ENCODE data around the gene JMJD4.

- TF ChIP-seq POLR2A (IDR thresholded peaks at IDR 0.05) (no peak), CTCF (IDR thresholded peaks at IDR 0.05) (no peak)
These were observed 21.3 kb upstream of the JMJD4 start for GRCh38 chr1:227756172-227756959.

Data from adrenal gland (tissue), 5 donors.